ENCODE measurements around the gene GINS2.

The GINS2 gene

DNA sequence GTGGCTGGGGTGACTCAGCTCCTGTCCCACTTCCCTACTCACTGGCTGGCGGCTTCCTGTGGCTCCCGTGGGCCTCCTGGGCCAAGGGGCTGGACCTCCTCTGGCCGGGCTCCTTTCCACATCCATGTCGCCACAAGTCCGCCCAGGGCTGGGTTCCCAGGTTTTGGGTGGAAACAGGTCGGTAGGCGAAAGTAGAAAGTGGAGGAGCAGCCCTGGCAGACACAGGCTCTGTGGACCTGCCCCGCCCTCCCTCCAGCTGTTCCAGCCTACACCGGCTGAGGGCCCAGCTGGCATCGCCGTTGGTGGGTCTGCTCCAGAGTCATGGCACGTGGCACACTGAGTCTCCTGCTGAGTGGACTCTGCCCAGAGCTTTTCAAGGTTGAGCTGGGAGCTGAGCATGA is 47.0 kb downstream of the GINS2 start:
- DNase-seq (ENCODE audit: low read depth in 2 of 2, low spot score in 1 of 2), result no peak

DNA sequence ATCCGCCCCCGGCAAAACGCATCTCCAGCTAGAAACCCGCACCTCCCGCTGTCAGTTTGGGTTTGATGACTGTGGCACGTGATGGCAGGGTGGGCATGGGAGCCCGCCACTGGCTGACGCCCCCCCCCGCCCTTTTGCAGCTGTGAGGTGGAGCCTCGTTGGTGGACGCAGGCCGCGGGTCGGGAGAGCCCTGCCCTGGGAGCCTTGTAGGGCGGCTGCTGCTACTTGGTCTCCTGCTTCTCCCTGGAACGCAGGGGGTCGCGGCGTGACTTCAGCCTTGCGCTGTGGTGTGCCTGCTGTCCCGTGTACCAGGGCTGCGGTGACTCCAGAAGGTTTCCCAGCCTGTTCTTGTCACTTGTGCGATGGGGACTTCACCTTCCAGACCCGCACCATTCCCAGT is 47.4 kb downstream of the GINS2 start:
- no peak for DNase-seq (ENCODE audit: low read depth in 2 of 2, low spot score in 1 of 2)

DNA sequence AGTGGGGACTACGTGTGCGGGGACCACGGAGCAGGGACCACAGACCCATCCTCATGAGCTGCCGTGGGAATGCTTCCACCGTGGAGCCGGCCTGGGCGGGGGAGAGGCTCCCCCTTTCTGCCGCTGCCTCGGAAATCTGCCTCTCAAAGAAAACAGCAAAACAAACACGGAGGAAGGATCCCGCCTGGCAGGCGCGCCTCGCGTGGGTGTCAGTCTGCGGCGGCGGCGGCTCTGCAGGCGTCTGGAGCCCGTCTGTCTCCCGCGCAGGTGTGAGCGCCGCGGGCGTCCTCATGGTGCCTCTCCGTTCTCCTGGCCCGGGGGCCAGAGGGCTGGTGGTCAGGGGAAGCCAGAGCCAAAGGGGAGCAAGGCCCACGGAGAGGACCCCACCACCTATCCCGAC is 48.2 kb downstream of the GINS2 start:
- no peak for DNase-seq (ENCODE audit: low read depth in 2 of 2, low spot score in 1 of 2)

DNA sequence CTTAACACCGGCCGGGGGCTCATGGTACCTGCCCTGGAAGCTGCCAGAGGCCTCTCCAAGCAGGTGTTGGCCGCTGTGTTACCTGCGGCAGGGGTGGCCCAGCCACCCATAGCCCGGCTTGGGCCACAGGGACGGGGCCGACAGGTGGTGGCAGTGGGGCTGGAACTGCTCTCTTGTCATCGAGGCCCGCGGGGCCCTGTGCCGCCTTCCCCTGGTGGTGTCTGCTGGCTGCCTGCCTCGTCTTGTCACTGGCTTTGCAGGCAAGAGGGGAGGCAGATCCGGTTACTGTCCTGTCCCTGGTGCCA is 48.5 kb downstream of the GINS2 start:
- DNase-seq (ENCODE audit: low read depth in 2 of 2, low spot score in 1 of 2), result no peak

DNA sequence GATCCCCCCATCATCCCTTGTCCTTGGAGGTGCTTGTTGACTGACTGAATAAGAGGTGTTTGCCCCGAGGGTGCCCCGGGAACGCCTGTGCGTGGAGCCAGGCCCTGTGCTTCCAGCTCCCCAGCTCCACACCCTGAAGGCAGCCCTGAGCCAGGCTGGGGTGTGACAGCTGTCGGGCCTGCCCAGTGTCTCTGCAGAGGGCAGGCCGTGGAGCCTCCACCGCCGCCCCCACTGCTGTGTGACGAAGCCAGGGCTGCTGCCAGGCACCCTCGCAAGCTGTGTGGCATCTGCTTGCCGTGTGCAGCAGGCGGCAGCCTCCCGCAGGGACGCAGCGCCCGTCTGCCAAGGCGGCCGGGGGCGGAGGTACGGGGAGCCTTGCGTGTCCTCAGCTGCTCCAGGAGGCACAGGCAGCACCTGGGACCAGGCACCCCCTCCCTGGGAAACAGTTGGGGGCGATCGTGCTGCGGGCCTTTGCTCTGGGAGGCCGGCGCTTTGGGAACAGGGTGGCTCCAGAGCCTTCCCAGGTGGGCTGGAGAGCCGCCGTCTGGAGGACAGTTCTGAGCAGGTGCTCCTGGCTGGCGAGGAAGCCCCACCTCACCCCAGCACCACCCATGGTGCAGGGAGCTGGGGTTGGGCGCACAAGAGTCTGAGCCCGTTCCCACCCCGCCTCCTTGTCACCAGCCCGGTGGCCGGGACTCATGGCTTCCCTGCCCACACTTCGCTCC is 49.1 kb downstream of the GINS2 start:
- DNase-seq (ENCODE audit: low read depth in 2 of 2, low spot score in 1 of 2), result no peak

DNA sequence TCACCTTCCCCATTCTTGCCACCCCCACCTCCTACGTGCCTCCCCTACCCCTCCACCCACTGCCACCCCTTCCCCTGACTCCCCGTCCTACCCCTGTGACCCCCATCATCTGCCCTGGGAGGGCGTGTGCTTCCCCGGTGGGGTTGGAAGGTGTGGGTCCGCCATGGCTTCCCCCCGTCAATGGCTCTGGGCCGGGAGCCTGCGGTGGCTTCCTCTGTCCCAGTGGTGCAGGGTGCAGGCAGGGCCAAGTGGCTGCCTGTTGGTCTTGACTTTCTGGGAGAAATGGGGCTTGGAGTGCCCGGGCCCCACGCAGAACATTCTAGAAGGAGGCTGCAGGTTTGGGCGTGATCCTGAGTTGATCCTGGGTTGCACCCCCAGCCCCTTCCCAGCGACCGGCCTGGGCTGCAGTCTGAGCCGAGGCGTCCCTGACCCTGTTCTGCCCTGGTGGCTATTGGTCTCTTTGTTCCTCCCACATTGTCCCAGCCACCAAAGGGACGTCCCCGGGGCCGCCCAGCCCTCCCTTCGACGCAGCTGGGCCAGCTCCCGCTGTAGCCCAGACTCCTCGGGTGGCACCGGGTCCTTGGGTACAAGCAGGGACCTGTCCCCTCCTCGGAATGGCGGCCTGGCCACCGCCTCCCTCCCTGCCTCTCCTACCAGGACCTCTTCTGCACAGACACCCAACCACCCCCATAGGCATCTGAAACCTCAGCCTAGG is 49.9 kb downstream of the GINS2 start:
- no peak for DNase-seq (ENCODE audit: low read depth in 2 of 2, low spot score in 1 of 2)

DNA sequence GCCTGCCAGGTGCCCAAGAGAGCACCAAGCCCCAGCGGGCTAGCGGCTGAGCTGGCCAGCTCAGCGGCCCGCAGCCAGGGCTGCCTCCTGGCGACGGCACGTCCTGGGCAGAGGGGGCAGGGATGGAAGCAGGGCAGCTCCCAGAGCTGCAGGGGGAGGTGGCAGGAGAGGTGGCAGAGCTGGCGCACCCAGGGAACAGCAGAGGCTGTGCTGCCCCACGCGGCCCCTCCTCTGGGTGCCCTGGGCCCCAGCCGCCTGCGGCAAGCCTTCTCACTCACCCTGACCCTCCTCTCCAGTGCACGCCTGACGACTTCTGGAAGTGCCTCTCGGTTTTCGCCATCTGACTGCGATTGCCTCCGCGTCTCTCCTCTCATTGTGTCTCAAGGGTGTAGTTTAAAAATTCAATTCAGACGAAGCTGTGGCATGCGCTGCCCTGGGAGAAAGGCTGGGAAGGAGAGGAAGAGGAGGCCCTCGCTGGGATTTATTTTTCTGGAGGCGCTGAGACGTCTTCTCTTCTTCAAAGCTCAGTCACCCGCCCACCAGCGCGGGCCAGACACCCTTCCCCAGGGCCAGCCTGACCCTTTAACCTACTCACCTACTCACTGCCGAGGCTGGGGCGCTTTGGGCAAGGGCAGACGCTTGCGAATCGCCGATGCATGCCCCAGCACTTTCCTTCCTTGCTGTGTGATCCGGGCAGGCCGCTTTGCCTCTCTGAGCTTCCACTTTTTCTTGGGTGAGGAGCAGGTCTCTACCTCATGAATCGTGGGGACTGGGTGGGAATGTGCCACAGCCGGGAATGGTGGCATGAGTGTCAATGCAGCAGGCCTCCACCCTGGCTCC is 50.7 kb downstream of the GINS2 start:
- DNase-seq (ENCODE audit: low read depth in 2 of 2, low spot score in 1 of 2), result no peak

DNA sequence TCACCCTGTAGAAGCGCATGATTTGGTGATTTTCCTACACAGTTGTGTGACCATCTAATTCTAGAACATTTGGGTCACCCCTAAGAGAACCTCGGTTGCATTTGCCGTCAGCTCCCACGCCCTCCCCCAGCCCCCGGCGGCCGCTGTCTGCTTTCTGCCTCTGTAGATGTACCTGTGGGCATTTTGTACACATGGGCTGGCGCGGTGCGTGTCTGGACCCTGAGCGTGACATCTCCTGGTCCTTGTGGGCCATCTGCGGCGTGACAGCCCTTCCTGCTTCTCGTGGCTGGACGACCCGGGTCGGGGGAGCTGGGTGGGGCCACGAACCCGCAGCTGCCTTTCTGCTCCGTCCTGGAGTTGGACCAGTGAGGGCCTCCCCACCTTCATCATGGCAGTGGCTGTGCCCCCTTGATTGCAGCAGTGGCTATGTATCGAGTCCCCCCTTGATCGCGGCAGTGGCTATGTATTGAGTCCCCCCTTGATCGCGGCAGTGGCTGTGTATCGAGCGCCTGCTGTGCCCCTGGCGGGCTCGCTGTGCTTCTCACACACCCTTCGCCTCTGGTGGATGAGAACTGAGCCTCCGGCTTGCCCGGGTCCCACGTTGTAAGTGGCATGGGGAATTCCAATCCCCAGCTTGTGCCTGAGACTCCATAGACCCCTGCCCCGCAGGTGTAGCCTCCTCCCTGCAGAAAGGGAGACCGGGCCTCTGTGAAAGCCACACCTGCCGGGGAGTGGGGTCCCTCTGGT is 51.5 kb downstream of the GINS2 start:
- DNase-seq (ENCODE audit: low read depth in 2 of 2, low spot score in 1 of 2), result no peak

DNA sequence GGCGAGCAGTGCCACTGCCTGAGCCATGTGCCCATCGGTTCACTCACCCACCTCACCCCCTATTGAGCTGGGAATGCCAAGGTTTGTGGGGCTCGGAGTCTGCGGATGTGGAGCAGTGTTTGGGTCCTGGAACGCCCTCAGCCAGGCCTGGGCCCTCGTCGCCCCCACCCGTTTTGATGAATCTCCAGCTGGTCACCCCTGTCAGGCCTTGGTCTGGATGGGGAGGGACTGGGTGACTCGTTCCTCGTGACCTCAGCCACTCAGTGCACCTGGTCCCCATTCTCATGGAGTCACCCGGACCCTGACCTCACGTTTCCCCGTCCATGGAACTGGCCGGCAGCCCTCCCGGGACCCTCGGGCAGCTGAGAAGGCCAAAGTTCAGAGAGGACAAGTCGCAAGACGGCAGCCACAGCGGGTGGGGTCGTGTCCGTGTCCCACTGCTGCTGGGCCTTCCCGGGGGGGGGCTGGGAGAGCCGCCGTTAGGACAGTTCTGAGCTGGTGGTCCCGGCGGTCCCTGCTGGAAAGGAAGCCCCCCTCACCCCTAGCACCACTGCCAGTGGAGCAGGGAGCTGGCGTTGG is 52.4 kb downstream of the GINS2 start:
- DNase-seq (ENCODE audit: low read depth in 2 of 2, low spot score in 1 of 2), result no peak

DNA sequence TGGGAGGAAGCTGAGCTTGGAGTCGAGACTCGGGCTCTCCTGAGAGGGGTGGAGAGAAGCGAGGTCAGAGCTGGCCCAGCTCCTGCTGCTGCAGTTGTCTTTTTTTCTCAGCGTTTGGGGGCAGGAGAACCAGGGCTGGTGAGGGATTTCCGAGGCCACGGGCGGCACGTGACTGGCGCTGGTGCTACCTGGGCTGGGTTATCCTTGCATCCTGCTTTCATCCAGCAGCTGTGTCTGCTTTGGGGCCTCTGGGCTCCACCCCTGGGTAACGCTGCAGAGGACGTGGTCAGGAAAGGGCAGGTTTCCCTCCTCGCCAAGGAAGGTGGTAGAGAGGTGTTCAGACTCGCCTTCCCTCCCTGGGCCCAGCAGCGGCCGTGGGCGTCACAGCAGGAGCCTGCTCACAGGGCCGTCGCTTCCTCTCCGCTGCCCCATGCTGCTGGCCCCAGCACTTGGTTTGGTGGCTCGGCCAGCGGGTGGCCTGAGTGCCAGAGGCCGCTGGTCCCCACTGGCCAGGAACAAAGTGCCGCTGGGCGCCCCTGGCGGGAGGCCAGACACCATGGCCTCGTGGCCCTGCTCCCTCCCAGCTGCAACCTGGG is 53.1 kb downstream of the GINS2 start:
- no peak for DNase-seq (ENCODE audit: low read depth in 2 of 2, low spot score in 1 of 2)

DNA sequence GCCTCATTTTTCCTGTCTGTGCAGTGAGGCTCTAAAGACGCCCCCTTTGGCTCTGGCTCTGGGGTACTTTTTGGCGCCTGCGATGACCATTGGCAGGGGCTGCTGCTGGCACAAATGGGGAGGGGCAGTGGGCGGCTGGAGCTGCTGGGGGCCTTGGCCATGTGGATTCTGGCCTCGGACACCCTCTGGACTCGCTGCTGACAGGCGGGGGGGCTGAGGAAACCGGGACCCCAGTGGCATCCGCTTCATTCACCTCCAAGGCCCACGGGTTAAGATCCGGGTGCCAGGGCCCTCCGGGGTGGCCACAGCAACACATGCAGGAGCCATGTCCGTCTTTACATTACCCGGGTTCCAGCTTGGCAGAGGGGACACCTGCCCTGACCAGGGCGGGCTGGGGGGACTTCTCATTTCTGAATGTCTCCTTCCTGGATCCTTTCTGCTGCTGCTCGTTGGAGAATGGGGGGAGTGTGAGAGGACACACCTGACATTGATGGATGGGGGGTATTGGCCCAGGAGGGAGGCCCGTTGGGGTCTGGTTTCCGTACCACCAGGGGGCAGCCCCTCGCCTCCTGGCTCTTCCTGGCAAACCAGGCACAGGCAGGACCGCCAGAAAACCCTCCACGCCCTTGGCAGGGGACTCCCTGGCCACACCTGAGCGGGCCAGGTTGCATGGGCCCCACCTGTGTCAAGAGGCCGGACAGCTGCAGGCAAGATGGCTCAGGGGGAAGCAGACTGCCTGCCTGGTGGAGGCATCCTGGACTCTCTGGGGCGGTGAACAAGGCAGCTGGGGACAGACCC is 53.8 kb downstream of the GINS2 start:
- DNase-seq (ENCODE audit: low read depth in 2 of 2, low spot score in 1 of 2), result no peak

DNA sequence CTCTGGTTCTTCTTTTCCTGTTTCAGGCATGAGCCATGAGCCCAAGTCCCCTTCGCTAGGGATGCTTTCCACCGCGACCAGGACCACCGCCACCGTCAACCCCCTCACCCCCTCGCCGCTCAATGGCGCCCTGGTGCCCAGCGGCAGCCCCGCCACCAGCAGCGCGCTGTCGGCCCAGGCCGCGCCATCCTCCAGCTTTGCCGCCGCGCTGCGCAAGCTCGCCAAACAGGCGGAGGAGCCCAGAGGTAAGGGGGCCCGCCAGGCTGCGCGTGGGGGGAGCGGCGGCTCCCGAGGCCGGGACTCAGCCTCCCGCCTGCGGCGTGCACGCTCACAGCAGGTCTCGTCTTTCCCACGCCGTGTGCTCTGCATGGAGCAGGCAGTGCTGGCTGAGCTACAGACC is 54.9 kb downstream of the GINS2 start:
- DNase-seq (ENCODE audit: low read depth in 2 of 2, low spot score in 1 of 2), result no peak

DNA sequence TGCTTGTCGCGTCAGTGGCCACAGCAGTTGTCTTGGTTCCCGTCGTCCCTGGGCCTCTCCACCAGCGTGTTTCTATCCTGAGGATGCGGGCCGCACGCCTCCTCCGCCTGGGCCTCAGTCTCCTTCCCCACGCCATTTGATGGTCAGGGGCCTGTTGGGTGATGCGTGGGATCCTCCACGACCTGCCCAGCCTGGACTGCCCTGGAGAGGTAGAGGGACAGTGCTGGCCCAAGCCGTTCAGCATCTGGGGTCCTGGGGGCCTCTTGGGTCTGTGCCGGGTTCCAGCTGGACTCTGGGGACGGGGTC is 55.4 kb downstream of the GINS2 start:
- no peak for DNase-seq (ENCODE audit: low read depth in 2 of 2, low spot score in 1 of 2)

DNA sequence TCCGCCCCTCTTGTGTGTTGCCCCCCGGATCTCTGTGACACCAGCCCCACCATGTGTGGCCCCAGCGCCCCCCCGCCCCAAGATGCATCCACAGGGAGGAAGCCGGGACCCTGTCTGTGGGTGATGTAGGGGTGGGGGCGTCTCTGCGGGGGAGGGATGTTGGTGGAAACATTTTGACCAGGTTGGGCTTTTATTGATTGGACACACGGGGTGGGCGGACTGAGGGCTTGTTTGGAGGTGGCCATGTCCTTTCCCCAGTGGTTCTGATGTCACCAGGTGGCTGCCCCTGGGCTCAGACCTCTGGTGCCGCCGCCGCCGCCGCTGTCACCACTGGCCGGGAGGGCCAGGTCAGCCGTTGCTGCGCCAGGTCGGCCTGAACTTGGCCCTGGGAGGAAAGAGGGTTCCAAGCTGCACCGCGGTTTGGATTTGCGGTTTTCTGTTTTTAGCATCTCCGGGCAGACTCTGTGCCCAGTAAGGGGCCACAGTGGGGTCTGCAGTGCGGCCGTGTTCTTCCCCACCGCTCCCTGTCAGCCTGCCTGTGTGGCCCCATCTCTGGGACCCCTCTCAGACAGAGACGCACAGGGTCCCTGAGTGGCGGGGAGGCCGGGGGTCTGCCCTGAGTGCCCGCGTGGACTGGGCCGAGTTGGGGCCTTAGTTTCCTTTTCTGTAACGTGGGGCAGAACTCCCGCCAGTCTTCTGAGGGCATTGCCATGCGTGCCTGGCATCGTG is 55.9 kb downstream of the GINS2 start:
- DNase-seq (ENCODE audit: low read depth in 2 of 2, low spot score in 1 of 2), result no peak

DNA sequence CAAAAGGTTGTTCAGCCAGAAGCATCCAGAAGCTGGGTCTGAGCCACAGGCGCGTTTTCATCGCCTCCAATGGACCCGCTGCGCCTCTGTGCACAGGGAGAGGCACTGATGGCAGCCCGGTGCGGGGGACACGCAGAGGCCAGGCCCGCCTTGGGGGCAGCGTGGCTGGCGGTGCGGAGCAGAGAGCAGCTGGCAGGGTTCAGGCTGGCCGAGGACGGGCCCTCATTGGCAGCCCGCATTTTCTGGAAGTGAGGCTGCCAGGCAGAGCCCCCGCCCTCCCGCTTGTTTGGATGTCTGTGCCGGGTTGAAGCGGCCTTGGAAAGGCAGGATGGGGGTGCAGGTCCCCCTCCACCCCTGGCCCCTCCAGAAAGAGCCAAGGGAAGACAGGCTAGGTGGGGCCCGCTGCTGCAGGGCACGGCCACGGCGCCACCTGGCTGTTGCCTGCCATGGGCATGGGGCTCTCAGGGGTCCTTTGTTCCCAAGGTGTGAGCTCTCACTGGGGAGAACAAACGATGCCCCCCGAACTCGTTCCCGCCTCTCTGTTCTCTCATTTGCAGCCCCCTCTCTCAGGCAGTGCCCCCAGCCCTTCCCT is 56.9 kb downstream of the GINS2 start:
- DNase-seq (ENCODE audit: low read depth in 2 of 2, low spot score in 1 of 2), result no peak

DNA sequence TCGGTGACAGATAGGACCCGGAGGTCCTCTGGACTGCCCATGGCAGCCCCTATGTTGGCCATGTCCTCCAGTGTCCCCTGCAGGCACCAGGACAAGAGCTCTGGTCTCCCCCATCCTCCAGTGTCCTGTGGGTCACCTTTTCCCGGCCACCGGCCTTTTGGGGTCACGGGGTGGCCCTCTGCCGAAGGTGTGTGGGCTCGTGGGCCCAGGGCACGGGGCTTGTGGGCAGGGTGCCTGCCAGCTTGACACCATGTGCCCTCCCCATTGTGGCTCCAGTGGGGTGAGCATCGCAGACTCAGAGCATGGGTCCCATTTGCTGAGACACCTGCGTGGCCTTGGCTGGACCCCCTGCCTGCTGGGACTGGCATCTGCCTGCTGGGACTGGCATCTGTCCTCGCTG is 57.5 kb downstream of the GINS2 start:
- no peak for DNase-seq (ENCODE audit: low read depth in 2 of 2, low spot score in 1 of 2)

DNA sequence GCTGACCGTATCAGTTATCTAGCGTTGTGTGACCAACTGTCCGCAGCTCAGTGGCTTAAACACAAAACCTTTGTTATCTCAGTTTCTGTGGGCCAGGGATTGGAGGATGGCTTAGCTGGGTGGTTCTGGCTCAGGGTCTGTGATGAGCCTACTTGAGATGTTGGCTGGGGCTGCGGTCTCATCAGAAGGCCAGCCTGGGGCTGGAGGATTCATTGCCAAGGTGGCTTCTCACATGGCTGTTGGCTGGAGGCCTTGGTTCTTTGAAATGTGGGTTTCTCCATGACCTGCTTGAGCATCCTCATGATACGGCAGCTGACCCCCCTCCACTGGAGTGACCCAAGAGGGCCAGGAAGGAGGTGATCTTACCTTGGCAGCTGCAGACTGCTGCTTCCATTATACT is 58.9 kb downstream of the GINS2 start:
- no peak for DNase-seq (ENCODE audit: low read depth in 2 of 2, low spot score in 1 of 2)

DNA sequence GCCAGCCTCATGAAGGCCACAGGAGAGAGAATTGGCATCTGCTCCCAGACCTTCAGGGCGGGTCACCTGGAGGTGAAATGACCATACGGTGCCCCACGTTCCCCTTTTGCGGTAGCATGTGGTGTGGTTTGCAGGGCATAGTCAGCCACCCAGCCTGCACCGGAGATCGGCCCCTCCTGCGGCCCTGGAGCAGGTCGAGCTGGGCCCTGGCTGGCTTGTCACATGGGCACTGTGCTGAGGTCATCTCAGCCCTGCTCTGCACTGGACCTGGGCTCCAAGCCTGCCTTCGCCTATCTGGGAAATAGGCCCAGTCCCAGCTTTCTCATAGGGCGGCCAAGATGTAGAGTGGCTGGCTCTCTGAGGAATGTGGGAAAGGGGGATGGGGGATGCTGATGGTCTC is 59.4 kb downstream of the GINS2 start:
- no peak for DNase-seq (ENCODE audit: low read depth in 2 of 2, low spot score in 1 of 2)

DNA sequence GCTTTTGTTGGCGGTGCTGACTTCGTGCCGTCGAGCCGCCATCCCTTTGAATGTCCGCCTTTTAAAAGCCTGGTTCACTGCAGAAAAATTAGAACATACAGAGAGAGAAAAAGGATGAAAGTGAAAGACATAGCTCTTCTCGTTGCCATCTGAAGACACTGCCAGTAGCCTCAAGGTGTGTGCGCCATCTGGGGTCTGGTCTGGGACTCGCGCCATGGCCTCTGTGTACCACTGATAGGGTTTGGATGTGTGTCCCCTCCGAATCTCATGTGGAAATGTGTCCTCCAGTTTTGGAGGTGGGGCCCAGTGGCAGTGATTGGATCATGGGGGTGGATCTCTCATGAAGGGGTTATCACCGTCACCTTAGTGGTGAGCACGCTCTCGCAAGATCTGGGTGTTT is 60.1 kb downstream of the GINS2 start:
- DNase-seq (ENCODE audit: low read depth in 2 of 2, low spot score in 1 of 2), result no peak
